ENCODE measurements around the gene CCDC93.

GRCh38 chr2:117977696-117978095, 36.2 kb downstream of the CCDC93 start:
- TF ChIP-seq EP300 (IDR thresholded peaks at IDR 0.05; ENCODE audit: low read depth): no peak
- no peak for TF ChIP-seq CTCF (IDR thresholded peaks at IDR 0.05)
